ENCODE results near the gene CASKIN1.

- TF ChIP-seq CTCF (optimal IDR thresholded peaks at IDR 0.05 in 1 of 3, IDR thresholded peaks at IDR 0.05 in 1 of 3, conservative IDR thresholded peaks at IDR 0.05 in 1 of 3; ENCODE audit: extremely low read depth in 1 of 3, insufficient read depth in 2 of 3, low read length in 3 of 3), result no peak
- TF ChIP-seq EZH2 (IDR thresholded peaks at IDR 0.05; ENCODE audit: low read length), result no peak
Measured at GRCh38 chr16:2170080-2170479, 26.3 kb downstream of the CASKIN1 start.

Measured in keratinocyte (primary cell).